Measurements from ENCODE around the gene CORO6. TPM values are rescaled to one million over a fixed set of nuclear protein-coding genes. Genes with fewer than 3 reads are reported as not detected.

The CORO6 gene
- total RNA-seq, 1 experiment from 2014 or later, result 2.3 TPM

GRCh38 chr17:29616300-29617048 lies 6.2 kb downstream of the CORO6 start:
- Histone ChIP-seq H2BK120ac (ENCODE audit: low read depth, low read length, poor library complexity, severe bottlenecking) (no peak overlapping the region), H4K91ac (ENCODE audit: insufficient read length, low read depth, low read length) (no peak overlapping the region)
- no peak for TF ChIP-seq CTCF (conservative IDR thresholded peaks at IDR 0.05)

More at GRCh38 chr17:29616300-29617048, 6.2 kb downstream of the CORO6 start:
- no peaks in the 10 kb centered on the region for H3K79me2 ChIP-seq (ENCODE audit: insufficient read depth, low read length)
- H3T11ph ChIP-seq (ENCODE audit: low read length), result no peak overlapping the region
- no peak overlapping the region for H2BK5ac ChIP-seq (ENCODE audit: insufficient read length, low read length)
- no peaks in the 10 kb centered on the region for H4K20me1 ChIP-seq (ENCODE audit: control insufficient read depth, insufficient read depth, insufficient read length)
- no peak overlapping the region for H2BK15ac ChIP-seq (ENCODE audit: low read depth, low read length)
- no peak overlapping the region for H2BK12ac ChIP-seq (ENCODE audit: insufficient read length, low read depth, low read length)
- no peaks in the 10 kb centered on the region for H3K79me1 ChIP-seq (ENCODE audit: insufficient read depth, low read depth, low read length, poor library complexity, severe bottlenecking)
- H3K4me2 ChIP-seq (ENCODE audit: insufficient read depth, insufficient read length, low read length), result peak overlapping the region; percentile 26
- WGBS (ENCODE audit: extremely low coverage, insufficient read length, low lambda C conversion rate), result no CpG with 5 or more reads among the region's 32 CpGs
- H2AK5ac ChIP-seq (ENCODE audit: insufficient read length, low read length), result no peak overlapping the region
- H3K56ac ChIP-seq (ENCODE audit: insufficient read length, low read depth, low read length), result no peak overlapping the region
- H3K27me3 ChIP-seq (ENCODE audit: insufficient read depth, low read length), result peaks cover 11% of the 10 kb centered on the region
- H4K8ac ChIP-seq (replicated peaks; ENCODE audit: insufficient read length, low read depth, low read length), result no peak overlapping the region
- DNase-seq, result no peak
- H3K23ac ChIP-seq (ENCODE audit: insufficient read length, low read depth, low read length), result no peak overlapping the region
- H3K4me1 ChIP-seq (ENCODE audit: insufficient read depth, low read length), result peaks cover 3% of the 10 kb centered on the region; the same call in 1 of the 2 replicates
- no peak overlapping the region for H2BK20ac ChIP-seq (ENCODE audit: low read depth, low read length, poor library complexity, severe bottlenecking)
- H2AFZ ChIP-seq (ENCODE audit: low read length), result no peak overlapping the region
- peaks cover 37 to 66% of the 10 kb centered on the region in 2 experiments for H3K4me1 Mint-ChIP-seq
- no peak overlapping the region for H4K5ac ChIP-seq (ENCODE audit: insufficient read length, low read depth, low read length)
- peaks cover 81% of the 10 kb centered on the region for H3K27me3 Mint-ChIP-seq (ENCODE audit: low read depth)
- no peaks in the 10 kb centered on the region for H3K9me3 ChIP-seq (ENCODE audit: control insufficient read depth, low read depth, low read length)
- peaks cover 9% of the 10 kb centered on the region for H3K23me2 ChIP-seq (ENCODE audit: insufficient read length, low read depth, low read length, poor library complexity, severe bottlenecking)
- no peaks in the 10 kb centered on the region for H3K9me3 Mint-ChIP-seq
- H3K9ac ChIP-seq (ENCODE audit: extremely low read depth, insufficient read length, low read length), result no peak overlapping the region
- H3K4me3 Mint-ChIP-seq, result peak overlapping the region; percentile 65 to 86
- H3K14ac ChIP-seq (ENCODE audit: insufficient read depth, low read length), result no peak overlapping the region
- no peak overlapping the region for H3K27ac Mint-ChIP-seq
- H3K4ac ChIP-seq (ENCODE audit: low read depth, low read length), result no peak overlapping the region
- H3K27ac ChIP-seq (ENCODE audit: insufficient read length, low read depth, low read length), result no peak overlapping the region
- H3K36me3 Mint-ChIP-seq (ENCODE audit: insufficient read depth in 1 of 3, low read depth in 3 of 3), result peaks cover 0 to 10% (median 5%) of the 10 kb centered on the region in 3 experiments; a peak in 2 of 7 replicates
- no peak overlapping the region for H3K18ac ChIP-seq (ENCODE audit: insufficient read length, low read depth, low read length)
